MG63 (cell line): ENCODE results near the gene ABCA1. TPM values are rescaled to one million over a fixed set of nuclear protein-coding genes. Genes with fewer than 3 reads are reported as not detected.

ENCODE experiments used
- DNase-seq: peaks from one replicate; pipeline ENCODE4 v3.0.0-alpha.2; 2020
- H3K27me3 ChIP-seq: fragments of 250-450 bp; sonication (Bioruptor Pico); 2 replicates; pipeline ENCODE4 v1.5.1; 2020; ENCODE audit warnings: mild to moderate bottlenecking, moderate library complexity
- H3K36me3 ChIP-seq: fragments of 250-450 bp; sonication (Bioruptor Pico); 2 replicates; pipeline ENCODE4 v1.5.1; 2020; ENCODE audit warnings: mild to moderate bottlenecking, moderate library complexity
- H3K4me3 ChIP-seq: fragments of 250-450 bp; sonication (Bioruptor Pico); 2 replicates; pipeline ENCODE4 v1.5.1; 2020; ENCODE audit warnings: mild to moderate bottlenecking, moderate library complexity
- H3K9me3 ChIP-seq: fragments of 250-450 bp; sonication (Bioruptor Pico); 2 replicates; pipeline ENCODE4 v1.5.1; 2020; ENCODE audit warnings: mild to moderate bottlenecking, moderate library complexity
- total RNA-seq: library from RNA; depleted of rRNA; stranded (reverse); fragments of >200 nt; shearing (Covaris generic); gene quantifications from 2 replicates; pipeline ENCODE4 v1.2.3, GENCODE V29; 2014; ENCODE audit warnings: low replicate concordance

ABCA1 gene
- total RNA-seq, 1 experiment from 2014 or later = 2.4 TPM

- peak; percentile 82 for DNase-seq
- Histone ChIP-seq H3K27me3 (no peaks in the 10 kb centered on the region), H3K9me3 (no peaks in the 10 kb centered on the region), H3K4me3 (no peak overlapping the region), H3K36me3 (no peaks in the 10 kb centered on the region)
Measured at GRCh38 chr9:104810421-104811339, 117.3 kb downstream of the ABCA1 start.

DNA sequence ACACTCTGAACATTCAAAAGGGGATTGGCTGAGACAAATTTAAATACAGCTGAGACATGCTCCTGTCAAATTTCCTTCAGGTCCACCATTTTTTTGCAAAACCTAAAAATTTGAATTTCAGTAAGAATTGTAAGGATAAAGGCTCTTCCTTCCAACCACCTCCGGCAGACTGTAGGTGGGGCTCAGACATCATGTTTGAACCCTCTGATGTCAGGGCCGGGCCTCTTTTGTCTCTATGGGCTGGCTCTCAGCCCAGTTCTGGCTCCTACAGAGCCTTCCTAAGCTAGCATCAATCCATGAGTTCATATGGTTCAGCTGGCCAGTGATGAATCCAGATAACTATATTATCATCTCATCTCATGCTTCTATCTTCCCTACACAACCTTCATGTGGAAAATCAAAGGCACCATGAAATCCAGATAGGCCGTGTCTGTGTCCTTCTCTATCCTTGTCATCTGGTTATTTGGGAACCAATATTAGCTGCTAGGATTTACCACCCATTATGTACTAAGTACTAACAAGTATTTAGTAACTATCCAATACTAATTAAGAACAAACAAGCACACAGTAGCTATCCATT is 119.8 kb downstream of the ABCA1 start:
- Histone ChIP-seq H3K9me3 (no peaks in the 10 kb centered on the region), H3K4me3 (no peak overlapping the region), H3K36me3 (no peaks in the 10 kb centered on the region), H3K27me3 (no peaks in the 10 kb centered on the region)
- DNase-seq = peak; percentile 26

GRCh38 chr9:104805441-104805840 is 122.5 kb downstream of the ABCA1 start:
- Histone ChIP-seq H3K27me3 (no peaks in the 10 kb centered on the region), H3K4me3 (no peak overlapping the region), H3K9me3 (no peaks in the 10 kb centered on the region), H3K36me3 (no peaks in the 10 kb centered on the region)
- DNase-seq = no peak

DNA sequence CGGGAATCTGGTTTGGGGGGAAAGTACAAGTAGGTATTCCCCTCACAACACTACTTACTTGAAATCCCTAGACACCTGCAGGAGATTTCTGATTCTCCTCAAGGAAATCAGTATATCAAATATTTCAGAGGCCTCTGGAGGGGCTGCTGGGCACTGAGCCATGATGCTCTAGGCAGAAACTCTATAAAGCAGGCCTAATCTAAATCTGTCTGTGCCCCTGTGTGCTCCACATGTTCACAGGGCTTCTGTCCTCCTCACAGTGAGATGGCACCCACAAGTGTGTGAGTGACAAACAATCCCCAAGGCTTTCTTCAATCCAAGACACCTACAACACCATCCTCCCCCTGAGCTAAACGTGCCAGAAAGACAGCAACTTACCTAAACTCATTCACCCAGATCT is 125.0 kb downstream of the ABCA1 start:
- DNase-seq = no peak
- no peak overlapping the region for H3K4me3 ChIP-seq
- H3K9me3 ChIP-seq = no peaks in the 10 kb centered on the region
- H3K36me3 ChIP-seq = no peaks in the 10 kb centered on the region
- no peaks in the 10 kb centered on the region for H3K27me3 ChIP-seq

DNA sequence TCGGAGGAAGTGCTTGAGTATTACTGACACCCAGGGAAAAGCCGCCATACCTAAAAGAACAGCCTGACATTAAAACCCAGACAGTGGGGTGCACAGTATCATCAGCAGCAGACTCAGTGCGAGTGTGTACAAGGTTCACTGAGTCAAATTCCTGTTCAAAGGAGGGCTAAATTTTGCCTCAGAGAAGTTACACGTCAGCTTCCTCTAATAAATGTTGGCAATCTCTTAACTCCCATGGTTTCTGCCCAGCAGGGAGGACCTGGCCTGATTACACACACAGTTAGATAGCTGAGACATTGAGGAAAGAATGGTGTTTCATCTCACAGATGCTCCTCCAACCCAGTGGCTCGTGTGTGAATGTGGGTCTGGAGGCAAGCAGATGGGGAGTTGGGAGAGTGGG is 125.8 kb downstream of the ABCA1 start:
- Histone ChIP-seq H3K4me3 (no peak overlapping the region), H3K9me3 (no peaks in the 10 kb centered on the region), H3K27me3 (no peaks in the 10 kb centered on the region), H3K36me3 (no peaks in the 10 kb centered on the region)
- DNase-seq = no peak

DNA sequence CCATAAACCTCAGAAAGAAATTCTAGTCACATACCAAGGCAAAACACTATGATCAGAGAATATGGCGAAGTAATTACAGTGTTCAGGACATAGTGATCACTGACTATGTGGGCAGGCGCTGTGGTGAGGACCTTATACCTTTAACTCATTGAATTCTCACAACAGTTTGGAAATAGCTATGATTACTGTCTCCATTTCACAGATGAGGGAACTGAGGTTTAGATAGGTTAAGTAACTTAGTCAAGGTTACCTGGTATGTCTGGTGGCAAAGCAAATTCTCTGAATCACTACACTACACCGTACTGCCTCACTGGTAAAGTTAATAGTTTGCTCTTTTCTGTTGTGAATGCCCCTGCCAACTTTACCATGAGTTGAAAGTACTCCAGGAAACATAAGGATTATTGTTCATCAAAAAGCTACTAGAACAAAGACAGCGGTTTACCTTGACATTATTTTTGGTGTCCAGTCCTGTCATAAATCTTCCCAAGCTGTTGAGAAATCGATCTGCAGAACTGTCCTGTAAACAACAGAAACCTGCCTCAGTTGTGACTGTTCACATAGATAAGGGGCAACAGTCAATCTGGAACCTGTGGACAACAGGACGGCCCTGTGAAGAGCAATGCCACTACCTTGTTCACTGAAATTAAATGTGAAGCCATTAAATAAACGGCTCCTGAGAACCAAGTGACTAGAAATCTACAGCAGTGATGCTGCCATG is 127.7 kb downstream of the ABCA1 start:
- H3K4me3 ChIP-seq = no peak overlapping the region
- no peaks in the 10 kb centered on the region for H3K27me3 ChIP-seq
- no peak for DNase-seq
- no peaks in the 10 kb centered on the region for H3K36me3 ChIP-seq
- no peaks in the 10 kb centered on the region for H3K9me3 ChIP-seq

DNA sequence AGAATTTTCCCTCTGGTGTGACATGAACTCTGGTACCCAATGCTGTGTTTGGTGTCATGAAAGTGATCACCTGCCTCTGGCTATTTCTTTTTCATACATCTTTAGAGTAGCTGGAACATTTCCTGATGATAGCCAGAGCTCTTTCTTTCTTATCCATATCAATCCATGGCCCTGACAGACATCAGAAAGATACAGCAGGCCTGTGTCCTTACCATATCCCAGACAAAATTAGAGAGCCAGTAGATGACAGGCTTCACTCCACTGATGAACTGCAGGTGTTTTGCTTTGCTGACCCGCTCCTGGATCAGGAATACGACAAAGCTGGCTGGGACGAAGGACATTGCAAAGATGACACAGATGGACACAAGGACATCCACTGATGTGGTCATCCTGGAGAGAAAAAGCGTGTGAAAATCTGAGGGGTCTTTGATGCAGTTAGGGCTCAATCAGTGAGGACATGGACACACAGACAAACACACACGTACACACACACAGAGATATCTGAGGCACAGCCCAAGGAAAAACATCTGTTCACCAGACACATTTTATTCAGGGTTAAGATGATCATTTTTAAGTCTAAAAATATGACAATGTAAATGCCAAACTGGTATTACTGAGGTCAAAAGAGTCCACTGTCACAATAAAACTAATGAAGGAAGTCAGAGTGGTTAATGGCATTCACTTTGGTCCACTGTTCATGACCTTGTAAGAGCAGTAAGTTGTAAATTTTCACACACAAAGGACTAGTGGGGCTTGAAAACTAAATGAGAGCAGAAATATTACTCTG is 129.6 kb downstream of the ABCA1 start:
- H3K4me3 ChIP-seq = no peak overlapping the region
- H3K9me3 ChIP-seq = no peaks in the 10 kb centered on the region
- no peaks in the 10 kb centered on the region for H3K27me3 ChIP-seq
- H3K36me3 ChIP-seq = no peaks in the 10 kb centered on the region
- no peak for DNase-seq

DNA sequence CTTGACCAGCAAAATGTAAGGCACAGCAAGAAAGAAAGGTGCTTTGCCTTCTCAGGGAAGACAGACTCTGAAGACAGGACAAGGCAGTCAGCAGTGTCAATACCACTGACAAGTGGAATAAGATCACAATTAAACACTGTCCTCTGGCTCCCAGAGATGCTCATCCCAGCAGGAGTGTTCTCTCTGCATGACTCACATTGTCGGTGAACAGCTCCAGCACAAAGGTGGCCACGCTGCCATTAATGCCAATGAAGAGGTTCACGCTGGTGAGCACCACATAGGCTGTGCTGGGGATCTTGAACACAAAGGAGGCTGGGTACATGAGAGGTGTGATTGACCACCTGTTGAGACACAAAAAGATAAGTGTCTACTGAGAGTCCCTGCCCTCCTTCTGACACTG is 132.1 kb downstream of the ABCA1 start:
- Histone ChIP-seq H3K36me3 (no peaks in the 10 kb centered on the region), H3K27me3 (no peaks in the 10 kb centered on the region), H3K9me3 (no peaks in the 10 kb centered on the region), H3K4me3 (no peak overlapping the region)
- DNase-seq = no peak

DNA sequence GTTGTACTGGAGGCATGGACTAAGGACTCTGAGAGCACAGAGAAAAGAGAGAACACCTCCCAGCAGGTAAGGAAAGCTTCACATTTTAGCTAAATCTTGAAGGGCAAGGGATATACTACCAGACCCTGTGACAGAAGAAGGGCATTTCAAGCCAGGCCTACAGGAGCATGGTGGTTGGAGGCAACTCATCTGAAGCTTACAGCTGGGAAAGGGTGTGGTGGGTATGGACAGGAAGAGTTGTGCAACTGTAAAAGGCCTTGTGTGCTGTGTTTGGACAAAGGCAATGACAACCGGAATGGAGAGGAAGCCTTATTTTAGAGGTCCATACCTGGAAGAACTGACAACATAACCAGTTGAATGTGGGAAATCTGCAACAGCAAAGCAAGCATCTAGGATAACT is 132.9 kb downstream of the ABCA1 start:
- Histone ChIP-seq H3K4me3 (no peak overlapping the region), H3K9me3 (no peaks in the 10 kb centered on the region), H3K27me3 (no peaks in the 10 kb centered on the region), H3K36me3 (no peaks in the 10 kb centered on the region)
- no peak for DNase-seq

- no peaks in the 10 kb centered on the region for H3K36me3 ChIP-seq
- no peak for DNase-seq
- H3K4me3 ChIP-seq = no peak overlapping the region
- H3K9me3 ChIP-seq = no peaks in the 10 kb centered on the region
- H3K27me3 ChIP-seq = no peaks in the 10 kb centered on the region
Measured at GRCh38 chr9:104794070-104794469, 133.9 kb downstream of the ABCA1 start.

- DNase-seq = no peak
- Histone ChIP-seq H3K36me3 (no peaks in the 10 kb centered on the region), H3K4me3 (no peak overlapping the region), H3K9me3 (no peaks in the 10 kb centered on the region), H3K27me3 (no peaks in the 10 kb centered on the region)
Measured at GRCh38 chr9:104788251-104788650, 139.7 kb downstream of the ABCA1 start.

DNA sequence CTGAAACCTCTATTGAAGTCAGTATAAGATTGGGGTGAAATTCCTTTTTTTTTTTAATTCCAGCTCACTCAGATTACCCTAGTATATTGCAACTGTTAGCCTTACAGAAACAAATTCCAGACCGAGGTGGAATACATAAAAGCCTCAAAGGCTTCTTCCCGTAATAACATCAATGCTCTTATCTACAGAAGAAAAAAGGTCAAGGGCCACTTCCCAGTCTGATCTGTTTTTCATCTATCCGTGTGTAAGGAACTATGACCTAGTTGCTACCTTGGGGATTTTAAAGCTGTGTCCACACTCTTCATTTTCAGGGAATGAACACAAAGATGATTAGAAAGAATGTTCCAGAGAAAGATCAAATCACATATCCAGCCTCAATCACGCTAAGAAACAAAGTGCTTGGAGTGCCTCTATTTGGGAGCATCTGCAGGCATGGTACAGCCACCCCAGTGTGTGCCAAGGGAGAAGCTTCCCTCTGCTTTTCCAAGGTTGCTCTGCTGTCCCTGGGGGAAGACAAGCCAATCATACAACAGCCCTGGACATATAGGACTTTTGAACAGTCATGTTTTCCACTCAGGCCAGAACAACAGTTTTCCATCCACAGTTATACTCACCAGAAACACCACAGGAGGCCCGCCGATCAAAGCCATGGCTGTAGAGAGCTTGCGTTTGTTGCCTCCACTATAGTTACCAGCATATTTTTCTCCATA is 140.5 kb downstream of the ABCA1 start:
- Histone ChIP-seq H3K36me3 (no peaks in the 10 kb centered on the region), H3K27me3 (no peaks in the 10 kb centered on the region), H3K9me3 (no peaks in the 10 kb centered on the region)

DNA sequence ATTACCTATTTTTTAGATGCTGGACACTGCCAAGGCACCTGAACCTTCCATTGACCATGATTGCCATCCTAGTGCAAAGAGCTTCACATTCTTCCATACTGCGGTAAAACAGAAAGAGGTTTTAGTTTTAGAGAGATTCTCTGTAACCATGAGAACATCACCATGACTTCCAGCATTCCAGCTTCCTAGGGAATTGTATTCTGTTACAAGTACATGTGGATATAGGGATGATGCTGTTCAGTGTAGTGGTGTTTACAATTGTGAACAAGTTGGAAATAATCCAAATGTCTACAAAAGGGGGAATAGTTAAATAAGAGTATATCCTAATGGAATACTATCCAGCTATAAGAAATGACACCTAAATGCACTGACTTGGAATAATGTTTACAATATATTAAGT is 141.7 kb downstream of the ABCA1 start:
- H3K36me3 ChIP-seq = no peaks in the 10 kb centered on the region
- DNase-seq = no peak
- H3K4me3 ChIP-seq = no peak overlapping the region
- H3K27me3 ChIP-seq = no peaks in the 10 kb centered on the region
- no peaks in the 10 kb centered on the region for H3K9me3 ChIP-seq

More for the DNA sequence above, 140.5 kb downstream of the ABCA1 start:
- DNase-seq = no peak
- no peak overlapping the region for H3K4me3 ChIP-seq

- DNase-seq = no peak
- no peaks in the 10 kb centered on the region for H3K36me3 ChIP-seq
- H3K27me3 ChIP-seq = no peaks in the 10 kb centered on the region
- H3K9me3 ChIP-seq = no peaks in the 10 kb centered on the region
- no peak overlapping the region for H3K4me3 ChIP-seq
Measured at GRCh38 chr9:104784098-104784497, 143.9 kb downstream of the ABCA1 start.

GRCh38 chr9:104783588-104783987 is 144.4 kb downstream of the ABCA1 start:
- no peak overlapping the region for H3K4me3 ChIP-seq
- no peaks in the 10 kb centered on the region for H3K36me3 ChIP-seq
- H3K9me3 ChIP-seq = no peaks in the 10 kb centered on the region
- H3K27me3 ChIP-seq = no peaks in the 10 kb centered on the region
- DNase-seq = no peak

DNA sequence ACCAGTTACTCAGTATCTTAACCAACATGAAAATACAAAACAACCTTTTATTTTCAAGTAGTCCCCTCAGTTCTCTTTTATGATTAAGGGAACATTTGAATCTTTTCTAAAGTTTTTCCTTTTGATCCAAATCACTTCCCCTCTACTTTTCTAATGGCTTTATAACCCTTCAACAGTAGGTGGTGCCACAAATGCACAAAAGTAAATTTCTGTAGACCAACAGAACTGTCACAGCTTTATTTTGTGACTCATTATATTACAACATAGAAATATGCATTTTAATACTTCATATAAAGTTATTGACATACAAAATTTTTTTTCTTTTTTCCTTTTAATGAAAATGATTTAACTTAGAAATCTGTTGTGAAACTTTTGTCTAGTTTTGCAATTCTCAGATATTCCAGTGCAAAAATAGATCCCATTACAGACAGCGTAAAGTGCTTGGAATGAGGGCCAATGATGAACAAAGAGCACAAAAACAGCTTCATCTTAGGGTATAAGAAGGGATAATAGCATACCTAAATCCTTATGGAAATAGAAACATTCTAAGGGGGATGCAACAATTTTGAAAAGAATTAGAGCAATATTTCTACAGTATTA is 147.1 kb downstream of the ABCA1 start:
- Histone ChIP-seq H3K4me3 (no peak overlapping the region), H3K9me3 (no peaks in the 10 kb centered on the region), H3K36me3 (no peaks in the 10 kb centered on the region), H3K27me3 (no peaks in the 10 kb centered on the region)
- DNase-seq = no peak
